Kidney (tissue), 14 donors: Measurements from ENCODE around the gene SH3GL3. TPM values are rescaled to one million over a fixed set of nuclear protein-coding genes. Genes with fewer than 3 reads are reported as not detected.

Source experiments
- DNase-seq, 5 donors: peaks; one replicate each; pipeline ENCODE4 v3.0.0-alpha.2; 2013 to 2020
- FAIRE-seq: peaks from 2 replicates; lab custom pipeline; 2012; peaks lifted over from hg19 to GRCh38; lab: Jason Lieb, UNC
- H3K27ac ChIP-seq, 2 donors: one replicate each; pipeline ENCODE4 v1.7.0; 2013; ENCODE audit warnings: low read depth in 2 of 2, low read length in 2 of 2, inconsistent platforms in 1 of 2
- H3K27me3 ChIP-seq: one replicate; pipeline ENCODE4 v1.7.1; 2013; ENCODE audit warnings: low read length, inconsistent platforms; ENCODE audit not compliant: control insufficient read depth, insufficient read depth
- H3K36me3 ChIP-seq, 3 donors: one replicate each; pipeline versions ENCODE4 v1.7.0 to v1.7.1; 2013; ENCODE audit warnings: low read length in 3 of 3, control low read depth in 1 of 3, inconsistent platforms in 1 of 3; ENCODE audit not compliant: insufficient read depth in 3 of 3, control insufficient read depth in 2 of 3
- H3K4me1 ChIP-seq, 3 donors: one replicate each; pipeline versions ENCODE4 v1.7.0 to v1.7.1; 2013; ENCODE audit warnings: low read length in 3 of 3, inconsistent platforms in 1 of 3, low read depth in 1 of 3; ENCODE audit not compliant: control insufficient read depth in 2 of 3, insufficient read depth in 2 of 3
- H3K4me3 ChIP-seq, 3 donors: one replicate each; pipeline versions ENCODE4 v1.7.0 to v1.8.1; 2013; ENCODE audit warnings: low read length in 3 of 3, control low read depth in 1 of 3, inconsistent platforms in 1 of 3
- H3K9ac ChIP-seq, 3 donors: one replicate each; pipeline versions ENCODE4 v1.7.0 to v1.7.1; 2013; ENCODE audit warnings: low read length in 3 of 3, control low read depth in 1 of 3, inconsistent platforms in 1 of 3
- H3K9me3 ChIP-seq, 3 donors: one replicate each; pipeline versions ENCODE4 v1.7.0 to v1.7.1; 2013; ENCODE audit warnings: low read length in 3 of 3, control low read depth in 1 of 3, inconsistent platforms in 1 of 3; ENCODE audit not compliant: control insufficient read depth in 2 of 3, insufficient read depth in 1 of 3
- intact Hi-C: fragments of 100-400 bp; cut with DNase I; formaldehyde crosslinking; loops from one replicate; pipeline ENCODE4 v1.11.1; 2022
- polyA plus RNA-seq: library from polyadenylated mRNA; stranded (reverse); fragments of 350-450 nt; fragmentation: Illumina TruSeq; extraction: RNeasy Lipid Tissue Mini Kit (QIAGEN cat#74804); gene quantifications from one replicate; pipeline ENCODE4 v1.2.3, GENCODE V29; 2014; ENCODE audit warnings: low read depth, low replicate concordance; ENCODE audit not compliant: insufficient read depth
- total RNA-seq: library from RNA; stranded (reverse); fragmentation: NEBNext Ultra II Directional; extraction: Animal tissue kit (Norgen Biotek cat#: 25700); gene quantifications from one replicate; pipeline ENCODE4 v1.2.1, GENCODE V29; 2021
- TF ChIP-seq, protein P1 (sequence below): IDR thresholded peaks from 3 replicates; pipeline ENCODE4 v1.5.1; 2012; ENCODE audit warnings: mild to moderate bottlenecking, moderate library complexity, borderline replicate concordance; ENCODE audit not compliant: insufficient read depth; ENCODE audit errors: extremely low read depth
- donor health status: control.
- donor health status: control.
- donor health status: control.
- donor health status: control.
- donor health status: control.
- donor health status: DM: yes; HTN: yes; CAD: no.
- donor health status: Normal renal cell carcinoma (clear cell type).

SH3GL3 gene
- total and polyA plus RNA-seq, 2 donors from 2014 or later, result 0.47 TPM; not detected in 1

- Histone ChIP-seq H3K4me3 (no peak overlapping the region), H3K27me3 (no peaks in the 10 kb centered on the region), H3K9ac (no peak overlapping the region), H3K4me1 (peaks cover 0 to 4% (median 0%) of the 10 kb centered on the region in 3 donors), H3K36me3 (no peaks in the 10 kb centered on the region), H3K9me3 (no peaks in the 10 kb centered on the region), H3K27ac (no peak overlapping the region)
- DNase-seq, result no peak
- FAIRE-seq, result no peak
- TF ChIP-seq, protein P1, sequence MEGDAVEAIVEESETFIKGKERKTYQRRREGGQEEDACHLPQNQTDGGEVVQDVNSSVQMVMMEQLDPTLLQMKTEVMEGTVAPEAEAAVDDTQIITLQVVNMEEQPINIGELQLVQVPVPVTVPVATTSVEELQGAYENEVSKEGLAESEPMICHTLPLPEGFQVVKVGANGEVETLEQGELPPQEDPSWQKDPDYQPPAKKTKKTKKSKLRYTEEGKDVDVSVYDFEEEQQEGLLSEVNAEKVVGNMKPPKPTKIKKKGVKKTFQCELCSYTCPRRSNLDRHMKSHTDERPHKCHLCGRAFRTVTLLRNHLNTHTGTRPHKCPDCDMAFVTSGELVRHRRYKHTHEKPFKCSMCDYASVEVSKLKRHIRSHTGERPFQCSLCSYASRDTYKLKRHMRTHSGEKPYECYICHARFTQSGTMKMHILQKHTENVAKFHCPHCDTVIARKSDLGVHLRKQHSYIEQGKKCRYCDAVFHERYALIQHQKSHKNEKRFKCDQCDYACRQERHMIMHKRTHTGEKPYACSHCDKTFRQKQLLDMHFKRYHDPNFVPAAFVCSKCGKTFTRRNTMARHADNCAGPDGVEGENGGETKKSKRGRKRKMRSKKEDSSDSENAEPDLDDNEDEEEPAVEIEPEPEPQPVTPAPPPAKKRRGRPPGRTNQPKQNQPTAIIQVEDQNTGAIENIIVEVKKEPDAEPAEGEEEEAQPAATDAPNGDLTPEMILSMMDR, result no peak
- intact Hi-C loops, result no loop called here
Measured at GRCh38 chr15:83610132-83610531, 163.0 kb downstream of the SH3GL3 start.

- FAIRE-seq (no peak), DNase-seq (peak in 4 of 5 donors; percentile 25 to 45 (median 36))
- H3K27ac ChIP-seq, result peak overlapping the region in 1 of 2 donors; percentile 23
- intact Hi-C loops, result no loop called here
- H3K4me1 ChIP-seq, result peaks cover 0 to 4% (median 0%) of the 10 kb centered on the region in 3 donors
- H3K27me3 ChIP-seq, result no peaks in the 10 kb centered on the region
- H3K9ac ChIP-seq, result no peak overlapping the region
- TF ChIP-seq, protein P1, result no peak
- no peak overlapping the region for H3K4me3 ChIP-seq
- no peaks in the 10 kb centered on the region for H3K36me3 ChIP-seq
- no peaks in the 10 kb centered on the region for H3K9me3 ChIP-seq
Measured at GRCh38 chr15:83610901-83611685, 164.0 kb downstream of the SH3GL3 start.

- TF ChIP-seq, protein P1, result no peak
- FAIRE-seq (no peak), DNase-seq (peak in 1 of 5 donors; percentile 56)
- intact Hi-C loops, result no loop called here
- H3K4me1 ChIP-seq, result peaks cover 0 to 4% (median 0%) of the 10 kb centered on the region in 3 donors
- no peaks in the 10 kb centered on the region for H3K9me3 ChIP-seq
- H3K27me3 ChIP-seq, result no peaks in the 10 kb centered on the region
- H3K4me3 ChIP-seq, result no peak overlapping the region
- no peak overlapping the region for H3K27ac ChIP-seq
- no peaks in the 10 kb centered on the region for H3K36me3 ChIP-seq
- no peak overlapping the region for H3K9ac ChIP-seq
Measured at GRCh38 chr15:83612226-83612625, 165.1 kb downstream of the SH3GL3 start.
